Ishikawa (cell line): Measurements from ENCODE around the gene RB1.

Experiments
- CEBPB ChIP-seq: IDR thresholded peaks from 2 replicates; pipeline ENCODE4 v1.6.1; 2012
- CREB1 ChIP-seq: IDR thresholded peaks from 2 replicates; pipeline ENCODE4 v1.6.1; 2012; ENCODE audit warnings: low read depth
- EGR1 ChIP-seq: IDR thresholded peaks from 2 replicates; pipeline ENCODE4 v1.6.1; 2012
- EP300 ChIP-seq: IDR thresholded peaks from 2 replicates; pipeline ENCODE4 v1.6.1; 2012; ENCODE audit warnings: borderline replicate concordance
- FOXM1 ChIP-seq: IDR thresholded peaks from 2 replicates; pipeline ENCODE4 v1.6.1; 2012; ENCODE audit warnings: low read depth, borderline replicate concordance
- NFIC ChIP-seq: IDR thresholded peaks from 2 replicates; pipeline ENCODE4 v1.6.1; 2012
- RAD21 ChIP-seq: IDR thresholded peaks from 2 replicates; pipeline ENCODE4 v1.6.1; 2012; ENCODE audit warnings: low read depth
- TAF1 ChIP-seq: IDR thresholded peaks from 2 replicates; pipeline ENCODE4 v1.6.1; 2012; ENCODE audit warnings: low read depth, mild to moderate bottlenecking
- TCF12 ChIP-seq: IDR thresholded peaks from 2 replicates; pipeline ENCODE4 v1.6.1; 2012; ENCODE audit warnings: low read depth
- TEAD4 ChIP-seq: IDR thresholded peaks from 2 replicates; pipeline ENCODE4 v1.6.1; 2012
- YY1 ChIP-seq: IDR thresholded peaks from 2 replicates; pipeline ENCODE4 v1.6.1; 2012; ENCODE audit warnings: low read depth
- ZBTB7A ChIP-seq: IDR thresholded peaks from 2 replicates; pipeline ENCODE4 v1.6.1; 2012; ENCODE audit warnings: low read depth
- TF ChIP-seq, protein P1 (sequence below): IDR thresholded peaks from 2 replicates; pipeline ENCODE4 v1.6.1; 2012; ENCODE audit warnings: low read depth, mild to moderate bottlenecking
- TF ChIP-seq, protein P2 (sequence below): IDR thresholded peaks from 2 replicates; pipeline ENCODE4 v1.6.1; 2012
- TF ChIP-seq, protein P3 (sequence below): IDR thresholded peaks from 2 replicates; pipeline ENCODE4 v1.6.1; 2012

The RB1 gene

GRCh38 chr13:48369988-48370387 is 66.4 kb downstream of the RB1 start:
- no peak for TF ChIP-seq TEAD4
- TF ChIP-seq, protein P1, sequence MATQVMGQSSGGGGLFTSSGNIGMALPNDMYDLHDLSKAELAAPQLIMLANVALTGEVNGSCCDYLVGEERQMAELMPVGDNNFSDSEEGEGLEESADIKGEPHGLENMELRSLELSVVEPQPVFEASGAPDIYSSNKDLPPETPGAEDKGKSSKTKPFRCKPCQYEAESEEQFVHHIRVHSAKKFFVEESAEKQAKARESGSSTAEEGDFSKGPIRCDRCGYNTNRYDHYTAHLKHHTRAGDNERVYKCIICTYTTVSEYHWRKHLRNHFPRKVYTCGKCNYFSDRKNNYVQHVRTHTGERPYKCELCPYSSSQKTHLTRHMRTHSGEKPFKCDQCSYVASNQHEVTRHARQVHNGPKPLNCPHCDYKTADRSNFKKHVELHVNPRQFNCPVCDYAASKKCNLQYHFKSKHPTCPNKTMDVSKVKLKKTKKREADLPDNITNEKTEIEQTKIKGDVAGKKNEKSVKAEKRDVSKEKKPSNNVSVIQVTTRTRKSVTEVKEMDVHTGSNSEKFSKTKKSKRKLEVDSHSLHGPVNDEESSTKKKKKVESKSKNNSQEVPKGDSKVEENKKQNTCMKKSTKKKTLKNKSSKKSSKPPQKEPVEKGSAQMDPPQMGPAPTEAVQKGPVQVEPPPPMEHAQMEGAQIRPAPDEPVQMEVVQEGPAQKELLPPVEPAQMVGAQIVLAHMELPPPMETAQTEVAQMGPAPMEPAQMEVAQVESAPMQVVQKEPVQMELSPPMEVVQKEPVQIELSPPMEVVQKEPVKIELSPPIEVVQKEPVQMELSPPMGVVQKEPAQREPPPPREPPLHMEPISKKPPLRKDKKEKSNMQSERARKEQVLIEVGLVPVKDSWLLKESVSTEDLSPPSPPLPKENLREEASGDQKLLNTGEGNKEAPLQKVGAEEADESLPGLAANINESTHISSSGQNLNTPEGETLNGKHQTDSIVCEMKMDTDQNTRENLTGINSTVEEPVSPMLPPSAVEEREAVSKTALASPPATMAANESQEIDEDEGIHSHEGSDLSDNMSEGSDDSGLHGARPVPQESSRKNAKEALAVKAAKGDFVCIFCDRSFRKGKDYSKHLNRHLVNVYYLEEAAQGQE: no peak
- no peak for TF ChIP-seq EP300
- TF ChIP-seq TAF1: no peak
- no peak for TF ChIP-seq EGR1
- no peak for TF ChIP-seq RAD21
- no peak for TF ChIP-seq CREB1
- no peak for TF ChIP-seq FOXM1
- no peak for TF ChIP-seq TCF12
- TF ChIP-seq, protein P2, sequence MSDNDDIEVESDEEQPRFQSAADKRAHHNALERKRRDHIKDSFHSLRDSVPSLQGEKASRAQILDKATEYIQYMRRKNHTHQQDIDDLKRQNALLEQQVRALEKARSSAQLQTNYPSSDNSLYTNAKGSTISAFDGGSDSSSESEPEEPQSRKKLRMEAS: no peak
- no peak for TF ChIP-seq CEBPB
- TF ChIP-seq, protein P3, sequence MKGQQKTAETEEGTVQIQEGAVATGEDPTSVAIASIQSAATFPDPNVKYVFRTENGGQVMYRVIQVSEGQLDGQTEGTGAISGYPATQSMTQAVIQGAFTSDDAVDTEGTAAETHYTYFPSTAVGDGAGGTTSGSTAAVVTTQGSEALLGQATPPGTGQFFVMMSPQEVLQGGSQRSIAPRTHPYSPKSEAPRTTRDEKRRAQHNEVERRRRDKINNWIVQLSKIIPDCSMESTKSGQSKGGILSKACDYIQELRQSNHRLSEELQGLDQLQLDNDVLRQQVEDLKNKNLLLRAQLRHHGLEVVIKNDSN: no peak
- TF ChIP-seq NFIC: no peak
- TF ChIP-seq ZBTB7A: no peak
- no peak for TF ChIP-seq YY1

GRCh38 chr13:48370815-48371214 is 67.3 kb downstream of the RB1 start:
- no peak for TF ChIP-seq EP300
- no peak for TF ChIP-seq ZBTB7A
- TF ChIP-seq TCF12: no peak
- TF ChIP-seq, protein P3: no peak
- TF ChIP-seq TAF1: no peak
- TF ChIP-seq, protein P2: no peak
- TF ChIP-seq YY1: no peak
- no peak for TF ChIP-seq CREB1
- TF ChIP-seq RAD21: no peak
- TF ChIP-seq CEBPB: no peak
- TF ChIP-seq FOXM1: no peak
- TF ChIP-seq EGR1: no peak
- no peak for TF ChIP-seq NFIC
- no peak for TF ChIP-seq TEAD4
- TF ChIP-seq, protein P1: no peak

DNA sequence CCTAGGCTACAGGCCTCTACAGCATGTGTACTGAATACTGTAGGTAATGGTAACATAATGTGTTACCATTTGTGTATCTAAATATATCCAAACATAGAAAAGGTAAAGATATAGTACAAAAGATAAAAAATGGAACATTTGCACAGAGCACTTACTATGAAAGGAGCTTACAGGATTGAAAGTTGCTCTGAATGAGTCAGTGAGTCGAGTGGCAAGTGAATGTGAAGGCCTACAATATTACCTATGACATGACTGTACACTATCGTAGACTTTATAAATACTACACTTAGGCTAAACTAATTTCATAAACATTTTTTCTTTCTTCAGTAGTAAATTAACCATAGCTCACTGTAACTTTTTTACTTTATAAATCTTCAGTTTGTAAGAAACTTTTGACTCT is 74.3 kb downstream of the RB1 start:
- TF ChIP-seq, protein P1: no peak

GRCh38 chr13:48380581-48380980 is 77.0 kb downstream of the RB1 start:
- no peak for TF ChIP-seq NFIC
- no peak for TF ChIP-seq YY1
- no peak for TF ChIP-seq CREB1
- no peak for TF ChIP-seq RAD21

DNA sequence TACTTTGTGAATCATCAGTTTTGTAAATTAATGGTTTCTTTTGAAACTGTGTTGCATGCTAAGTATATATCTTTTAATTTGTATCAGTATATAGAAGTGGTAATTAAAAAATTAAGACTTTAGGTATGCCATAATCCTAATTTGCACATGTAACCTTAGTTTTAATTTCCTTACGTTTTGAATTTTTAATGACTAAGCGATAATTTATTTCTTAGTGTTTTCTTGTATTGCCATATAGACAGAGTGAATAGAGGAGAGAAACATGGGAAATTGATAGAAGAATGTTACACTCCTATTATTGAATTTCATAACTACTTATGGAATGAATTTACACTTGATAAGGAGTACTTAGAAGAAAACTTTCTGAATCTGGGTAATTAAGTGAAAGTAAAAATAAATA is 79.8 kb downstream of the RB1 start:
- TF ChIP-seq EP300 (no peak), YY1 (no peak), TAF1 (no peak), FOXM1 (no peak), TCF12 (no peak), TEAD4 (no peak), RAD21 (no peak), NFIC (no peak), ZBTB7A (no peak), CREB1 (no peak), EGR1 (no peak), CEBPB (no peak)
- TF ChIP-seq, protein P3: no peak
- TF ChIP-seq, protein P1: no peak
- TF ChIP-seq, protein P2: no peak
